Measurements from ENCODE around the gene WHAMM.

DNA sequence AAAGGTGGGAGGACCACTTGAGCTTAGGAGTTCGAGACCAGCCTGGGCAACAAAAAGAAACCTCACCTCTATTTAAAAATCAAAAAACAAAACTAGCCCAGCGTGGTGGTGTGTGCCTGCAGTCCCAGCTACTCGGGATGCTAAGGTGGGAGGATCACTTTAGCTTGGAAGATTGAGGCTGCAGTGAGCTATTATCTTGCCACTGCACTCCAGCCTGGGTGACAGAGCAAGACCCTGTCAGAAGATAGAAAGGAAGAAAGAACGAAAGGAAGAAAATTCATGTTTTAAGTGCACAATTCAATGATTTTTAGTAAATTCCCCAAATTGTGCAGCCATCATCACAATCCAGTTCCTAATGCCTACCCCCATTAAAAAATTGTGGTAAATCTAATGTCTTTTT, 11.3 kb upstream of the WHAMM start:
- TF ChIP-seq GATA2 (IDR thresholded peaks at IDR 0.05; ENCODE audit: insufficient read depth, insufficient read length, low read depth, low read length) (no peak), EZH2 (IDR thresholded peaks at IDR 0.05; ENCODE audit: borderline replicate concordance, low read depth, low read length, severe bottlenecking) (no peak), POLR2A (IDR thresholded peaks at IDR 0.05; ENCODE audit: low read depth, low read length) (no peak), POLR2AphosphoS5 (IDR thresholded peaks at IDR 0.05; ENCODE audit: insufficient read depth, low read depth, low read length) (no peak)
- TF ChIP-seq, protein P1, sequence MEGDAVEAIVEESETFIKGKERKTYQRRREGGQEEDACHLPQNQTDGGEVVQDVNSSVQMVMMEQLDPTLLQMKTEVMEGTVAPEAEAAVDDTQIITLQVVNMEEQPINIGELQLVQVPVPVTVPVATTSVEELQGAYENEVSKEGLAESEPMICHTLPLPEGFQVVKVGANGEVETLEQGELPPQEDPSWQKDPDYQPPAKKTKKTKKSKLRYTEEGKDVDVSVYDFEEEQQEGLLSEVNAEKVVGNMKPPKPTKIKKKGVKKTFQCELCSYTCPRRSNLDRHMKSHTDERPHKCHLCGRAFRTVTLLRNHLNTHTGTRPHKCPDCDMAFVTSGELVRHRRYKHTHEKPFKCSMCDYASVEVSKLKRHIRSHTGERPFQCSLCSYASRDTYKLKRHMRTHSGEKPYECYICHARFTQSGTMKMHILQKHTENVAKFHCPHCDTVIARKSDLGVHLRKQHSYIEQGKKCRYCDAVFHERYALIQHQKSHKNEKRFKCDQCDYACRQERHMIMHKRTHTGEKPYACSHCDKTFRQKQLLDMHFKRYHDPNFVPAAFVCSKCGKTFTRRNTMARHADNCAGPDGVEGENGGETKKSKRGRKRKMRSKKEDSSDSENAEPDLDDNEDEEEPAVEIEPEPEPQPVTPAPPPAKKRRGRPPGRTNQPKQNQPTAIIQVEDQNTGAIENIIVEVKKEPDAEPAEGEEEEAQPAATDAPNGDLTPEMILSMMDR (IDR thresholded peaks at IDR 0.05; ENCODE audit: extremely low read depth in 1 of 2, insufficient read depth in 1 of 2, low read depth in 1 of 2, low read length in 2 of 2) = no peak
- TF ChIP-seq, protein P2, sequence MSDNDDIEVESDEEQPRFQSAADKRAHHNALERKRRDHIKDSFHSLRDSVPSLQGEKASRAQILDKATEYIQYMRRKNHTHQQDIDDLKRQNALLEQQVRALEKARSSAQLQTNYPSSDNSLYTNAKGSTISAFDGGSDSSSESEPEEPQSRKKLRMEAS (IDR thresholded peaks at IDR 0.05; ENCODE audit: insufficient read depth, insufficient read length) = no peak
